ENCODE results near the gene PACSIN3.

DNA sequence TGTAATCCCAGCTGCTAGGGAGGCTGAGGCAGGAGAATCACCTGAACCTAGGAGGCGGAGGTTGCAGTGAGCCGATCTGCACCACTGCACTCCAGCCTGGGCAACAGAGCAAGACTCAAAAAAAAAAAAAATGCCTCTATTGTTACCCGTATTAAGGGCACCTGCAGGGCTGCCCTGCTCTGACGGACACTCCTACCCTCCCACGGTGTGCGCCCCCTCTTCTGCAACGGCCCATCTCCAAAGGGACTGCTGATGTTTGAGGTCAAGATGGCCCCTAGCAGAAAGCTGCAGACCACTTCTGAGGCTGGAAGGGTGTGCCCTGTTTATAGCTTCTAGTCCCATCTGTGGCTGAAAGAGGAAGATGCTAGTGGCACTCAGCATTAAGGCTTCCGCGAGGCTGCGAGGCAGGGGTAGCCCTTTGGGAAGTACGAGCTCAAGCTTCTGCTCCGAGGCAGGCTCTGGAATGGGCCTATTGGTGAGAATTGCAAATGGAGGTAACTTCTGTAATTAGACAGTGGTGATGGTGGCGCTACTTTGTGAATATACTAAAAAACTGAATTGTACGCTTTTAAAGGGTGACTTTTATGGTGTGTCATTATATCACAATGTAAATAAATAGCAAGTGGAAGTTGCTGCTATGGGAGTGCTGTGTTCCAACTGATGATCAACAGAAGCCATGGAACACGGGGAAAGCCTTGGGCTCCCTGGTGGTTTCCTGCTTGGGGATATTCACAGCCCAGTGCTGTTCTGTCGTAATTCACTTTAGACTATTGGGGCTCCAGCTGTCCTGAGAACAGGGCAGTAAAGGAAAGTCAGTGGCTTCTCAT lies 33.9 kb downstream of the PACSIN3 start:
- TF ChIP-seq L3MBTL2 (conservative IDR thresholded peaks at IDR 0.05) (no peak), FOXM1 (IDR thresholded peaks at IDR 0.05; ENCODE audit: borderline replicate concordance) (no peak)
